NCI-H2081 treated with DMSO at 0.1 percent for 48 hours (cell line): Measurements from ENCODE around the gene ESCO1.

ENCODE experiments used
- DNase-seq: peaks from one replicate; lab custom pipeline; 2025; lab: John Stamatoyannopoulos, UW

Gene ESCO1

GRCh38 chr18:21584391-21584790, 16.1 kb downstream of the ESCO1 start:
- DNase-seq = no peak

- DNase-seq = no peak
Observed at GRCh38 chr18:21575656-21576055, 24.8 kb downstream of the ESCO1 start.

- DNase-seq = no peak
Observed at GRCh38 chr18:21571772-21572171, 28.7 kb downstream of the ESCO1 start.

GRCh38 chr18:21559195-21559594, 41.3 kb downstream of the ESCO1 start:
- no peak for DNase-seq

- no peak for DNase-seq
Observed at GRCh38 chr18:21557607-21558253, 42.8 kb downstream of the ESCO1 start.

GRCh38 chr18:21550510-21550970, 50.0 kb downstream of the ESCO1 start:
- no peak for DNase-seq

GRCh38 chr18:21548647-21549046, 51.9 kb downstream of the ESCO1 start:
- DNase-seq = no peak

- no peak for DNase-seq
Observed at GRCh38 chr18:21546423-21546822, 54.1 kb downstream of the ESCO1 start.

GRCh38 chr18:21538230-21538629, 62.3 kb downstream of the ESCO1 start:
- no peak for DNase-seq

- DNase-seq = no peak
Observed at GRCh38 chr18:21534327-21534726, 66.2 kb downstream of the ESCO1 start.

GRCh38 chr18:21526463-21526862, 74.0 kb downstream of the ESCO1 start:
- DNase-seq = no peak

GRCh38 chr18:21525916-21526315, 74.6 kb downstream of the ESCO1 start:
- DNase-seq = no peak

- no peak for DNase-seq
Observed at GRCh38 chr18:21522530-21522929, 78.0 kb downstream of the ESCO1 start.

- no peak for DNase-seq
Observed at GRCh38 chr18:21513741-21514140, 86.8 kb downstream of the ESCO1 start.

GRCh38 chr18:21513292-21513691, 87.2 kb downstream of the ESCO1 start:
- no peak for DNase-seq

- no peak for DNase-seq
Observed at GRCh38 chr18:21509062-21509461, 91.4 kb downstream of the ESCO1 start.

GRCh38 chr18:21507913-21508701, 92.4 kb downstream of the ESCO1 start:
- no peak for DNase-seq

GRCh38 chr18:21502661-21503060, 97.8 kb downstream of the ESCO1 start:
- DNase-seq = no peak

GRCh38 chr18:21499997-21500396, 100.5 kb downstream of the ESCO1 start:
- no peak for DNase-seq

GRCh38 chr18:21496277-21496835, 104.1 kb downstream of the ESCO1 start:
- no peak for DNase-seq

GRCh38 chr18:21490748-21491147, 109.8 kb downstream of the ESCO1 start:
- DNase-seq = no peak

GRCh38 chr18:21489919-21490495, 110.5 kb downstream of the ESCO1 start:
- DNase-seq = no peak
